Esophagus squamous epithelium (tissue), 4 donors: Measurements from ENCODE around the gene TEX35.

Experiments used
- CTCF ChIP-seq, 6 experiments: fragments of 450-650 bp in 4 of 6; fragments of 200-600 bp in 2 of 6; sonication (generic) in 2 of 6; IDR thresholded peaks; one replicate each; pipeline ENCODE4 v1.5.1; 2016 to 2019; ENCODE audit warnings: antibody characterized with exemption in 6 of 6, mild to moderate bottlenecking in 4 of 6, moderate library complexity in 4 of 6
- POLR2A ChIP-seq, 4 donors: fragments of 450-650 bp; IDR thresholded peaks; one replicate each; pipeline ENCODE4 v1.6.1; 2017; ENCODE audit warnings: antibody characterized with exemption in 4 of 4, mild to moderate bottlenecking in 4 of 4, moderate library complexity in 3 of 4

- TF ChIP-seq CTCF (IDR thresholded peaks at IDR 0.05) = no peak
- TF ChIP-seq POLR2A (IDR thresholded peaks at IDR 0.05) = no peak
Observed at GRCh38 chr1:178464566-178464965, 48.3 kb upstream of the TEX35 start.
